SK-N-MC (cell line): ENCODE measurements around the gene HCAR2.

ENCODE experiments used
- EZH2 ChIP-seq: fragments of 200-600 bp; sonication (generic); IDR thresholded peaks from one replicate; pipeline ENCODE4 v1.6.1; 2017; ENCODE audit warnings: antibody characterized with exemption
- POLR2AphosphoS5 ChIP-seq: IDR thresholded peaks from 2 replicates; pipeline ENCODE4 v1.6.1; 2012; ENCODE audit warnings: mild to moderate bottlenecking, low read depth, low read length, borderline replicate concordance

DNA sequence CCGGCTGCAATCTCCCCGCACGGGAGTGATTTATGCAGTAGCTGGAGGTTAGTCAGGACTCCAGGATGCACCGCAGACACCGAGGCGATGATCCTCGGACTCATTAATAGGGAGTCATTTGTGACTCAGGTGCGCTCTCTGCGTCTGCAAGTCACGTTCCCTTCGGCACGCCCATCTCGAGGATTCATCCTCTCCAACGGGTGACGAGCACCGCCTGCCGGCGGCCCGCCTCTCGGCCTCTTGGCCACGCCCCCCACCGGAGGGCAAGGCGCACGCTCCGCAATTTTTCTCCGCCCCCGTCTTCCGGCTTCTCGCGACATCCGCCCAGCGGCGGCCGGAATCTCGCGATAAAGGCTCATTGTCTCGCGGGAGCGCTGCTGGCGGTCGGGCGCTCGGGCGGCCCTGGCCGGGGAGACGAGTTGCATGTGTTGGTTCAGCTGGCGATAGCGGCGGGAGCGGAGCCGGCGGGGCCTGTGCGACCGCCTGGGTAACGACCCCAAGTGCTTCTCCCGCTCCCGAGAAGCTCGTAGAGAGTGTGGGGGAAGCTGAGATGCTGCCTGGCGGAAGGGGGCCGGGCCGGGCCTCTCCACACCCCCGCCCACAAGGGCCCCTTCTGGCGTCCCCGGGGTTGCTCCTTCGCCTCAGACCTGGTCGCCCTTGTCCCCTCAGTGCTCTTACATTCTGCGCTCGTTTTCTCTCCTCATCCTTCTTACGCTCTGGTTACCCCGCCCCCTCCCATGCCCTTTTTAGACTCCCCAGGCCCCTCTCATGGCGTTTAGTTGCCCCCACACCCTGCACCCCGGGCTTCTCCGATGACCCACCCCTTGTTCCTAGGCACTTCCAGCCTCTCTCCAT is 49.5 kb upstream of the HCAR2 start, which contains the start of gene DENR:
- TF ChIP-seq EZH2, result no peak
- TF ChIP-seq POLR2AphosphoS5, result peak; percentile 99
